B cell (primary cell): ENCODE results near the gene ATG7. TPM values are rescaled to one million over a fixed set of nuclear protein-coding genes. Genes with fewer than 3 reads are reported as not detected.

Experiments used
- ATAC-seq: fragments of 200-7000 bp; cut with Tn5 transposase; one replicate; pipeline ENCODE4 v1.10.0; 2021; ENCODE audit warnings: low read depth, mild to moderate bottlenecking, moderate number of reproducible peaks, moderate library complexity
- CTCF ChIA-PET: fragments of 350-600 bp; sonication (Branson Sonifier 250); formaldehyde crosslinking; loops from one replicate; lab custom pipeline; 2021; ENCODE audit warnings: antibody characterized with exemption, inconsistent platforms; lab: Charles Lee
- POLR2A ChIA-PET: fragments of 350-600 bp; sonication (Branson Sonifier 250); formaldehyde crosslinking; loops from one replicate; lab custom pipeline; 2021; ENCODE audit warnings: antibody characterized with exemption; lab: Charles Lee
- DNase-seq: peaks from one replicate; pipeline ENCODE4 v3.0.0; 2013
- H2AFZ ChIP-seq: 2 replicates; pipeline ENCODE4 v1.6.1; 2012; ENCODE audit warnings: mild to moderate bottlenecking, low read depth, low read length; ENCODE audit not compliant: insufficient read depth, poor library complexity, severe bottlenecking
- H3K27ac ChIP-seq, 2 donors: 1 replicate in 1 of 2; 2 replicates in 1 of 2; pipeline ENCODE4 v1.5.1; 2012 to 2013; ENCODE audit warnings: low read length in 2 of 2, mild to moderate bottlenecking in 2 of 2, moderate library complexity in 1 of 2
- H3K27me3 ChIP-seq, 4 experiments: fragments of 200-600 bp in 1 of 4; sonication (generic) in 1 of 4; replicated peaks in 1 of 4; 1 replicate in 2 of 4; 2 replicates in 2 of 4; pipeline versions ENCODE4 v1.6.1 to v1.7.0; 2013 to 2016; ENCODE audit warnings: low read length in 3 of 4, mild to moderate bottlenecking in 2 of 4, mixed read lengths in 1 of 4, moderate library complexity in 1 of 4; ENCODE audit not compliant: insufficient read depth in 4 of 4, control insufficient read depth in 3 of 4; ENCODE audit errors: control extremely low read depth in 1 of 4
- H3K36me3 ChIP-seq, 2 experiments: replicated peaks in 1 of 2; 1 replicate in 1 of 2; 2 replicates in 1 of 2; pipeline versions ENCODE4 v1.6.1 to v1.7.1; 2013; ENCODE audit warnings: low read length in 1 of 2; ENCODE audit not compliant: insufficient read depth in 2 of 2, control insufficient read depth in 1 of 2; ENCODE audit errors: control extremely low read depth in 1 of 2, extremely low read depth in 1 of 2
- H3K4me1 ChIP-seq, 2 donors: fragments of 200-600 bp in 1 of 2; sonication (generic) in 1 of 2; 1 replicate in 1 of 2; 2 replicates in 1 of 2; pipeline versions ENCODE4 v1.5.1 to v1.6.1; 2013 to 2017; ENCODE audit warnings: low read length in 2 of 2; ENCODE audit not compliant: control insufficient read depth in 2 of 2, insufficient read depth in 2 of 2
- H3K4me2 ChIP-seq: replicated peaks from 2 replicates; pipeline ENCODE3; 2012; ENCODE audit warnings: mild to moderate bottlenecking, low read depth, low read length; ENCODE audit not compliant: poor library complexity, severe bottlenecking
- H3K4me3 ChIP-seq, 5 experiments: fragments of 200-600 bp in 1 of 5; sonication (generic) in 1 of 5; 1 replicate in 3 of 5; 2 replicates in 2 of 5; pipeline versions ENCODE4 v1.5.1 to v1.7.0; 2011 to 2016; ENCODE audit warnings: low read length in 4 of 5, mild to moderate bottlenecking in 4 of 5, low read depth in 2 of 5, control low read depth in 1 of 5, moderate library complexity in 1 of 5; ENCODE audit not compliant: insufficient read depth in 1 of 5; ENCODE audit errors: control extremely low read depth in 1 of 5, extremely low read depth in 1 of 5
- H3K79me2 ChIP-seq: fragments of 200-600 bp; sonication (generic); one replicate; pipeline ENCODE4 v1.6.0; 2016; ENCODE audit warnings: low read length; ENCODE audit not compliant: control insufficient read depth, insufficient read depth
- H3K9ac ChIP-seq: fragments of 200-600 bp; sonication (generic); 2 replicates; pipeline ENCODE4 v1.6.1; 2017; ENCODE audit warnings: mild to moderate bottlenecking, low read length, moderate library complexity
- H3K9me3 ChIP-seq, 3 donors: one replicate each; pipeline versions ENCODE4 v1.6.1 to v1.7.1; 2013; ENCODE audit warnings: low read length in 2 of 3; ENCODE audit not compliant: control insufficient read depth in 2 of 3, insufficient read depth in 1 of 3; ENCODE audit errors: control extremely low read depth in 1 of 3
- H4K20me1 ChIP-seq: 2 replicates; pipeline ENCODE4 v1.6.0; 2012; ENCODE audit warnings: mild to moderate bottlenecking, low read length; ENCODE audit not compliant: insufficient read depth, control insufficient read depth, poor library complexity, severe bottlenecking
- H3K27ac Mint-ChIP-seq: one replicate; pipeline ENCODE4 v1.8.0; 2021; ENCODE audit warnings: mixed read lengths
- H3K27me3 Mint-ChIP-seq: one replicate; pipeline ENCODE4 v1.8.0; 2021; ENCODE audit warnings: mixed read lengths
- H3K4me1 Mint-ChIP-seq: one replicate; pipeline ENCODE4 v1.8.0; 2021; ENCODE audit warnings: mixed read lengths
- H3K4me3 Mint-ChIP-seq: one replicate; pipeline ENCODE4 v1.8.0; 2021; ENCODE audit warnings: mixed read lengths
- H3K9me3 Mint-ChIP-seq: one replicate; pipeline ENCODE4 v1.8.0; 2022; ENCODE audit warnings: mixed read lengths; ENCODE audit not compliant: insufficient read depth
- EZH2 ChIP-seq: IDR thresholded peaks from 2 replicates; pipeline ENCODE4 v1.6.1; 2012; ENCODE audit warnings: borderline replicate concordance, low read depth, mild to moderate bottlenecking, moderate library complexity, low read length; ENCODE audit not compliant: insufficient read depth, poor library complexity, severe bottlenecking
- WGBS: methylation state at CpG from one replicate; pipeline ENCODE4 v1.1.5; 2013; ENCODE audit warnings: missing lambda C conversion rate; ENCODE audit not compliant: insufficient coverage; 5-methylcytosine and 5-hydroxymethylcytosine counted together
- intact Hi-C: fragments of 100-400 bp; cut with micrococcal nuclease; formaldehyde crosslinking; loops from one replicate; pipeline ENCODE4 v1.10.0; 2022
- polyA plus RNA-seq: library from polyadenylated mRNA; depleted of rRNA; stranded (reverse); fragments of >200 nt; gene quantifications from 2 replicates; pipeline ENCODE4 v1.2.3, GENCODE V29; 2012
- total RNA-seq, 2 donors: library from RNA; stranded (reverse); fragments of 120-200 nt in 1 of 2; gene quantifications; 1 replicate in 1 of 2; 2 replicates in 1 of 2; pipeline versions ENCODE4 v1.2.3 to v1.2.4, GENCODE V29; 2013 to 2022
- TF ChIP-seq, protein P1 (sequence below): fragments of 200-600 bp; IDR thresholded peaks from one replicate; pipeline ENCODE4 v1.8.0; 2022; ENCODE audit warnings: antibody characterized with exemption, mild to moderate bottlenecking

ATG7 gene
- total and polyA plus RNA-seq, 2 donors (not counting 1 experiment from before 2014, with no cell fraction given): 13.9 to 66.4 TPM

DNA sequence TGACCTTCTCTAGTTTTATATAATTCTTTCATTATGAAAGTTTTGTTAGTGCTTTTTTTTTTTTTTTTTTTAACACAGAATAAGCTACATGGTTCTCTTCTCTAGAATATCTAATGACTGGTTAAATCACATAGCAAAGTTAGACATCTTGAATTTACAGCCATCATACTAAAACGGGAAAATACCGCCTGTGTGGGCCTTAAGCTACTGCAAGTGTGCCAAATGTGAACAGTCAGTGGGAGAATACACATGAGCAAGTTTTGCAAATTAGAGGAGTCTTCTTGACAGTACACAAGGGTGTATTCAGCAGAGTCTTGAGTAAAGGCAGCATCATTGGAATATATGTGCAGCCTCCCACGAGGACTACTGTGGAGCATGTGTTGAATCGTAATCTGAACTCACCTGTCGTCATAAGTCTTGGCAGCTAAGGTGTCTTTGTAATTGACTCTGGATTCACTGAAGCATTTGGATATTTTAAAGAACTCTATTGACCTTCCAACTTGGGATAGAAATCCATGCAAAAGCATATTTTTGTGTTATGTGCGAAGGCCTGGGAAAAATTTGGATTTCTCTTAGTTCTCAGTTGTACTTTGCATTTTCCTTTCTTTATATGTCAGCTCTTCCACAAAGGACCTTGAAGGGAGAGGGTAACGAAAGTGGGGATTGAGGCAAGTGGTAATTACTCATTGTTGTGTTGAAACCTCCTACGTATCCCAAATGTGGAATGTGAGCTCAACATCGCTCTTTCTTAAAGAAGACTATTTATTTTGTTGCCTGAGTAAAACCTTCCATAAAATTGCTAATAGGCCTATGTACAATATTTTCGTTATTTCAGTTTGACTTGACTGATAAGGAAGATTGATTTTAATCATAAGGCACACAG is 117.4 kb downstream of the ATG7 start:
- H3K4me3 Mint-ChIP-seq: no peak overlapping the region
- intact Hi-C loops: no loop called here
- DNase-seq: no peak
- H4K20me1 ChIP-seq: no peaks in the 10 kb centered on the region
- no peaks in the 10 kb centered on the region for H3K4me1 ChIP-seq
- no peak overlapping the region for H3K4me2 ChIP-seq
- peaks cover 0 to 9% of the 10 kb centered on the region in 2 experiments for H3K36me3 ChIP-seq
- no peak overlapping the region for H3K27ac Mint-ChIP-seq
- H3K4me3 ChIP-seq: no peak overlapping the region
- no peak overlapping the region for H3K27ac ChIP-seq
- no peak overlapping the region for H3K9ac ChIP-seq
- H3K9me3 ChIP-seq: no peaks in the 10 kb centered on the region
- peaks cover 2% of the 10 kb centered on the region for H3K4me1 Mint-ChIP-seq
- POLR2A ChIA-PET: no interaction called here
- TF ChIP-seq, protein P1, sequence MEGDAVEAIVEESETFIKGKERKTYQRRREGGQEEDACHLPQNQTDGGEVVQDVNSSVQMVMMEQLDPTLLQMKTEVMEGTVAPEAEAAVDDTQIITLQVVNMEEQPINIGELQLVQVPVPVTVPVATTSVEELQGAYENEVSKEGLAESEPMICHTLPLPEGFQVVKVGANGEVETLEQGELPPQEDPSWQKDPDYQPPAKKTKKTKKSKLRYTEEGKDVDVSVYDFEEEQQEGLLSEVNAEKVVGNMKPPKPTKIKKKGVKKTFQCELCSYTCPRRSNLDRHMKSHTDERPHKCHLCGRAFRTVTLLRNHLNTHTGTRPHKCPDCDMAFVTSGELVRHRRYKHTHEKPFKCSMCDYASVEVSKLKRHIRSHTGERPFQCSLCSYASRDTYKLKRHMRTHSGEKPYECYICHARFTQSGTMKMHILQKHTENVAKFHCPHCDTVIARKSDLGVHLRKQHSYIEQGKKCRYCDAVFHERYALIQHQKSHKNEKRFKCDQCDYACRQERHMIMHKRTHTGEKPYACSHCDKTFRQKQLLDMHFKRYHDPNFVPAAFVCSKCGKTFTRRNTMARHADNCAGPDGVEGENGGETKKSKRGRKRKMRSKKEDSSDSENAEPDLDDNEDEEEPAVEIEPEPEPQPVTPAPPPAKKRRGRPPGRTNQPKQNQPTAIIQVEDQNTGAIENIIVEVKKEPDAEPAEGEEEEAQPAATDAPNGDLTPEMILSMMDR: no peak
- TF ChIP-seq EZH2: no peak
- no peaks in the 10 kb centered on the region for H3K27me3 ChIP-seq
- no peak overlapping the region for H2AFZ ChIP-seq
- no peaks in the 10 kb centered on the region for H3K9me3 Mint-ChIP-seq
- no peaks in the 10 kb centered on the region for H3K79me2 ChIP-seq
- H3K27me3 Mint-ChIP-seq: no peaks in the 10 kb centered on the region
- 100% methylated on average over 3 of the region's 10 CpGs for WGBS
- CTCF ChIA-PET: interaction anchor here (0.6 to 3.9 kb wide), 3 partner anchors 9 to 255 kb away, joined by 3 to 19 read pairs (median 4); no protein-coding TSS in a partner anchor
- no peak for ATAC-seq
